ENCODE results near the gene FSTL5.

- TF ChIP-seq SP1 (CRISPR knock-in tag; conservative IDR thresholded peaks at IDR 0.05), result no peak
- TF ChIP-seq ZNF317 (CRISPR knock-in tag; IDR thresholded peaks at IDR 0.05; ENCODE audit: borderline replicate concordance, low read depth), result no peak
- no peak for TF ChIP-seq TEAD4 (CRISPR knock-in tag; IDR thresholded peaks at IDR 0.05)
- no peak for TF ChIP-seq PRRX2 (CRISPR knock-in tag; IDR thresholded peaks at IDR 0.05)
- no peak for TF ChIP-seq CTCF (IDR thresholded peaks at IDR 0.05)
- TF ChIP-seq SMAD3 (CRISPR knock-in tag; IDR thresholded peaks at IDR 0.05; ENCODE audit: borderline replicate concordance), result no peak
- TF ChIP-seq CREM (CRISPR knock-in tag; IDR thresholded peaks at IDR 0.05), result no peak
- TF ChIP-seq ZNF416 (CRISPR knock-in tag; IDR thresholded peaks at IDR 0.05), result no peak
- TF ChIP-seq ZBTB21 (CRISPR knock-in tag; IDR thresholded peaks at IDR 0.05; ENCODE audit: borderline replicate concordance), result no peak
- TF ChIP-seq JUN (CRISPR knock-in tag; IDR thresholded peaks at IDR 0.05), result no peak
- TF ChIP-seq PREB (CRISPR knock-in tag; IDR thresholded peaks at IDR 0.05; ENCODE audit: borderline replicate concordance), result no peak
Measured at GRCh38 chr4:161990721-161991120, 173.1 kb downstream of the FSTL5 start.
